Activated T-cell treated with anti-CD3 and anti-CD28 coated beads, Interleukin-2, amount 50 U/mL, for 4 hours (primary cell): Measurements from ENCODE around the gene MED27. TPM values are rescaled to one million over a fixed set of nuclear protein-coding genes. Genes with fewer than 3 reads are reported as not detected.

Experiments
- ATAC-seq, 2 donors: fragments of 200-7000 bp; cut with Tn5 transposase; one replicate each; pipeline ENCODE4 v1.10.0; 2021
- DNase-seq: peaks from one replicate; pipeline ENCODE4 v3.0.0-alpha.2; 2020
- H3K27me3 Mint-ChIP-seq: one replicate; pipeline ENCODE4 v1.8.0; 2021; ENCODE audit warnings: low read depth, mixed read lengths
- H3K36me3 Mint-ChIP-seq: one replicate; pipeline ENCODE4 v1.8.0; 2022; ENCODE audit warnings: mixed read lengths; ENCODE audit not compliant: insufficient read depth
- H3K4me1 Mint-ChIP-seq: one replicate; pipeline ENCODE4 v1.8.0; 2021; ENCODE audit warnings: low read depth, mixed read lengths
- H3K4me3 Mint-ChIP-seq: one replicate; pipeline ENCODE4 v1.8.0; 2021; ENCODE audit warnings: mild to moderate bottlenecking, moderate library complexity, mixed read lengths
- H3K9me3 Mint-ChIP-seq: one replicate; pipeline ENCODE4 v1.8.0; 2021; ENCODE audit warnings: mixed read lengths
- total RNA-seq, 3 donors: library from RNA; stranded (reverse); gene quantifications; one replicate each; pipeline ENCODE4 v1.2.1, GENCODE V29; 2021

MED27 gene
- total RNA-seq, 3 donors from 2014 or later: 43.6 to 47.8 (median 46.1) TPM

- DNase-seq: no peak
- H3K4me3 Mint-ChIP-seq: no peak overlapping the region
- no peaks in the 10 kb centered on the region for H3K9me3 Mint-ChIP-seq
- no peaks in the 10 kb centered on the region for H3K27me3 Mint-ChIP-seq
- H3K4me1 Mint-ChIP-seq: peaks cover 14% of the 10 kb centered on the region
- no peak for ATAC-seq
- peaks cover 27% of the 10 kb centered on the region for H3K36me3 Mint-ChIP-seq
These were observed 82.6 kb downstream of the MED27 start for GRCh38 chr9:131997076-131997475.

GRCh38 chr9:131995382-131995781 lies 84.3 kb downstream of the MED27 start:
- no peak overlapping the region for H3K4me3 Mint-ChIP-seq
- H3K27me3 Mint-ChIP-seq: no peaks in the 10 kb centered on the region
- H3K4me1 Mint-ChIP-seq: peaks cover 13% of the 10 kb centered on the region
- peaks cover 20% of the 10 kb centered on the region for H3K36me3 Mint-ChIP-seq
- H3K9me3 Mint-ChIP-seq: no peaks in the 10 kb centered on the region
- no peak for ATAC-seq
- DNase-seq: no peak

GRCh38 chr9:131994364-131995125 lies 85.1 kb downstream of the MED27 start:
- Mint-ChIP-seq H3K36me3 (peaks cover 19% of the 10 kb centered on the region), H3K4me1 (peaks cover 6% of the 10 kb centered on the region), H3K27me3 (no peaks in the 10 kb centered on the region), H3K4me3 (no peak overlapping the region), H3K9me3 (no peaks in the 10 kb centered on the region)
- no peak for ATAC-seq
- no peak for DNase-seq

GRCh38 chr9:131992906-131993657 lies 86.6 kb downstream of the MED27 start:
- H3K4me1 Mint-ChIP-seq: no peaks in the 10 kb centered on the region
- no peak for DNase-seq
- ATAC-seq: no peak
- peaks cover 16% of the 10 kb centered on the region for H3K36me3 Mint-ChIP-seq
- H3K9me3 Mint-ChIP-seq: no peaks in the 10 kb centered on the region
- no peak overlapping the region for H3K4me3 Mint-ChIP-seq
- no peaks in the 10 kb centered on the region for H3K27me3 Mint-ChIP-seq

- H3K27me3 Mint-ChIP-seq: no peaks in the 10 kb centered on the region
- no peak overlapping the region for H3K4me3 Mint-ChIP-seq
- H3K36me3 Mint-ChIP-seq: peaks cover 7% of the 10 kb centered on the region
- H3K9me3 Mint-ChIP-seq: no peaks in the 10 kb centered on the region
- DNase-seq (no peak), ATAC-seq (no peak)
- no peaks in the 10 kb centered on the region for H3K4me1 Mint-ChIP-seq
These were observed 92.4 kb downstream of the MED27 start for GRCh38 chr9:131987232-131987631.

- no peak for ATAC-seq
- no peak for DNase-seq
- H3K36me3 Mint-ChIP-seq: peaks cover 7% of the 10 kb centered on the region
- H3K4me3 Mint-ChIP-seq: no peak overlapping the region
- no peaks in the 10 kb centered on the region for H3K9me3 Mint-ChIP-seq
- no peaks in the 10 kb centered on the region for H3K27me3 Mint-ChIP-seq
- no peaks in the 10 kb centered on the region for H3K4me1 Mint-ChIP-seq
These were observed 93.1 kb downstream of the MED27 start for GRCh38 chr9:131986576-131986975.

GRCh38 chr9:131986089-131986488 lies 93.6 kb downstream of the MED27 start:
- no peaks in the 10 kb centered on the region for H3K27me3 Mint-ChIP-seq
- no peaks in the 10 kb centered on the region for H3K9me3 Mint-ChIP-seq
- ATAC-seq (no peak), DNase-seq (no peak)
- no peaks in the 10 kb centered on the region for H3K4me1 Mint-ChIP-seq
- no peak overlapping the region for H3K4me3 Mint-ChIP-seq
- H3K36me3 Mint-ChIP-seq: peaks cover 7% of the 10 kb centered on the region

- H3K4me3 Mint-ChIP-seq: no peak overlapping the region
- ATAC-seq: no peak
- H3K9me3 Mint-ChIP-seq: no peaks in the 10 kb centered on the region
- H3K36me3 Mint-ChIP-seq: peaks cover 5% of the 10 kb centered on the region
- no peaks in the 10 kb centered on the region for H3K27me3 Mint-ChIP-seq
- no peak for DNase-seq
- H3K4me1 Mint-ChIP-seq: no peaks in the 10 kb centered on the region
These were observed 95.1 kb downstream of the MED27 start for GRCh38 chr9:131984564-131984963.

GRCh38 chr9:131982671-131983239 lies 96.9 kb downstream of the MED27 start:
- DNase-seq (no peak), ATAC-seq (no peak)
- Mint-ChIP-seq H3K9me3 (no peaks in the 10 kb centered on the region), H3K36me3 (peaks cover 8% of the 10 kb centered on the region), H3K4me1 (peaks cover 2% of the 10 kb centered on the region), H3K27me3 (no peaks in the 10 kb centered on the region), H3K4me3 (no peak overlapping the region)

- DNase-seq (no peak), ATAC-seq (no peak)
- Mint-ChIP-seq H3K36me3 (peaks cover 9% of the 10 kb centered on the region), H3K4me1 (peaks cover 2% of the 10 kb centered on the region), H3K4me3 (no peak overlapping the region), H3K27me3 (no peaks in the 10 kb centered on the region), H3K9me3 (no peaks in the 10 kb centered on the region)
These were observed 97.6 kb downstream of the MED27 start for GRCh38 chr9:131982102-131982501.

GRCh38 chr9:131981116-131981776 lies 98.4 kb downstream of the MED27 start:
- DNase-seq (no peak), ATAC-seq (no peak)
- Mint-ChIP-seq H3K9me3 (no peaks in the 10 kb centered on the region), H3K27me3 (no peaks in the 10 kb centered on the region), H3K4me3 (no peak overlapping the region), H3K36me3 (peaks cover 7% of the 10 kb centered on the region), H3K4me1 (peaks cover 2% of the 10 kb centered on the region)

- Mint-ChIP-seq H3K4me1 (peaks cover 2% of the 10 kb centered on the region), H3K36me3 (peaks cover 8% of the 10 kb centered on the region), H3K27me3 (no peaks in the 10 kb centered on the region), H3K4me3 (no peak overlapping the region), H3K9me3 (no peaks in the 10 kb centered on the region)
- ATAC-seq: no peak
- DNase-seq: no peak
These were observed 99.2 kb downstream of the MED27 start for GRCh38 chr9:131980267-131981016.

GRCh38 chr9:131977109-131977838 lies 102.4 kb downstream of the MED27 start:
- DNase-seq (no peak), ATAC-seq (no peak)
- no peaks in the 10 kb centered on the region for H3K27me3 Mint-ChIP-seq
- H3K4me3 Mint-ChIP-seq: no peak overlapping the region
- H3K9me3 Mint-ChIP-seq: peaks cover 7% of the 10 kb centered on the region
- H3K36me3 Mint-ChIP-seq: peaks cover 14% of the 10 kb centered on the region
- H3K4me1 Mint-ChIP-seq: peaks cover 2% of the 10 kb centered on the region
